Measurements from ENCODE around the gene ARHGEF39. TPM values are rescaled to one million over a fixed set of nuclear protein-coding genes. Genes with fewer than 3 reads are reported as not detected.

The ARHGEF39 gene
- total and polyA plus RNA-seq, 4 donors = 0.25 to 1.8 (median 1.2) TPM

DNA sequence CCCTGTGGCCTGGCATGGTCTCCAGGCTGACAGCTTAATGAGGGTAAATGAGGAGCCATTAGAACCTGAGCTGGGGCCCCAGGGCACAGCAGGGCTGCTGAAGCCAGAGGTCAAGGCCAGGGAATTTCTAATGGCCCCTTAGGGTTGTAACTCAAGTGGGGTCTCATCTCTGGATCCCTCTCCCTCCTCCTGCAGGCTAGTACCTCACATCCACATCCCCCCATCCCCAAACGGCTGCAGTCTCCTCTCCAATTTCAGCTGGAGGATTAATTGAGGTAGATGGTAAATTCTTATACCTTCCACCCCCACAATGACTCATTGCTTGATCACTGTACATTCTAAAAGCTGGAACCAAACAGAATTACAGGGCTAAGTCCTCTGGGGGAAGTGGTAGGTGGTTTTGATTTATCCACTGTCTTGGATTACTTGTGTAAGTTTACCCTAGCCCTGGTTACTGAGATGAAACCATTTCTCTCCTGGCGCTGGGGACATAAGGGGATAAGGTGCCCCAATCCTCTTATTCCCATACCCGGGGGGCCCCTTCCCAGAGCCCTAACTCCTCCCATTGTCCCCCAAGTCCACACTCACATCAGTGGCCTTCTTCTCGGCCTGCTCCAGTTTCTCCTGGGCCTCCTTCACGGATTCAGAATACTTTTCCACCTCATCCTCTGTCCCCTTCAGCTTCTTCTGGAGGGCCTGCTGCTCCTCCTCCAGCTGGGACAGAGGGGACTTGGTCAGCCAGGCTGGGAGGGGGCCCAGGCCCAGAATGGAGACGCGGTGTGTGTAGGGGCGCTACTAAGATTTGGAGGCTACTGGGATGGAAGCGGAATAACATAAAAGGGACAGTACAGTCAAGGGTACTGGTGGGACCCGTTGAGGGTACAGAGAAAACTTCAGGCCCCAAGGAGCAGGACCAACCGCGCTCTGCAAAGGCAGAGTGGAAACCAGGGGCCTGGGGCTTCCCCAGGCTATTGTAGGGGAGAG, 23.9 kb upstream of the ARHGEF39 start:
- Histone ChIP-seq H3K27me3 (ENCODE audit: control insufficient read depth in 1 of 2, insufficient read depth in 2 of 2, low read length in 1 of 2) (no peaks in the 10 kb centered on the region), H3K9me3 (ENCODE audit: control insufficient read depth, low read length) (no peaks in the 10 kb centered on the region), H3K4me3 (ENCODE audit: low read length in 2 of 2) (peak overlapping the region; percentile 91 to 95), H3K4me1 (ENCODE audit: control insufficient read depth in 1 of 2, insufficient read depth in 2 of 2, low read length in 2 of 2) (no peaks in the 10 kb centered on the region), H3K36me3 (ENCODE audit: control insufficient read depth in 1 of 2, insufficient read depth in 2 of 2, low read length in 1 of 2) (peaks cover 0 to 17% of the 10 kb centered on the region in 2 donors), H3K27ac (ENCODE audit: low read depth in 1 of 2, low read length in 2 of 2) (peak overlapping the region; percentile 83 to 87)
- WGBS, 2 donors = 3 to 6% methylated on average over 12 of the region's 12 CpGs
- intact Hi-C loops (cut with DNase I) = loop anchor here in 1 of 2 donors (2.0 kb wide), 1 partner anchor 28 kb away; no protein-coding TSS in a partner anchor
- ATAC-seq (ENCODE audit: low FRiP score) (no peak), DNase-seq (no peak)

DNA sequence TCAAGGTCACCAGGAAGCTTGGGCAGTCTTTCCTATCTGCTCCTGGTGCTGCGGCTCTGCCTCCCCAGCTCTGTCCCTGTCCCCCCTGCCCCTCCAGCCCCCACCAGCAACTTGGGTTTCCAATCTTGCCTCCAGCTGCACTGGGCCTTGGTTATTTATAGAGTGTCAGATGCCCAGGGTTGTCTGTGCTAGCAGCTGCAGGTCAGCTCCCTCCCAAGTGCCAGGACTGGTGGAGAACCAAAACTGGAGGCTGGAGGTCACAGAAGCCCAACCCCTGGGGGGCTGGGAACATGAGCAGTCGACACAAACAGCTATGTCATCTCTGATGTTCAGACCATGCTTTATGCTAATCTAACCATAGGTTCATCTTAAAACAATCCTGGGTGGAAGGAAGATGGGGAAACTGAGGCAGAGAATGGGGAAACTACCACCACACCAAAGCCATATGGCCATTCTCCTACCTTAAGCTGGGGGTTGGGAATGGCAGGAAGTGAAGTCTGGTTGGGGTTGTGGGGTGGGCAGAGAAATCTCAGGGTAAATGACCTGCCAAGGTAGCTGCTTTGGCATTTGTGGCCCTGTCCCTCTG, 23.1 kb upstream of the ARHGEF39 start:
- Histone ChIP-seq H3K27me3 (ENCODE audit: control insufficient read depth in 1 of 2, insufficient read depth in 2 of 2, low read length in 1 of 2) (no peaks in the 10 kb centered on the region), H3K4me3 (ENCODE audit: low read length in 2 of 2) (peak overlapping the region; percentile 91 to 95), H3K4me1 (ENCODE audit: control insufficient read depth in 1 of 2, insufficient read depth in 2 of 2, low read length in 2 of 2) (no peaks in the 10 kb centered on the region), H3K27ac (ENCODE audit: low read depth in 1 of 2, low read length in 2 of 2) (peak overlapping the region in 1 of 2 donors; percentile 87), H3K9me3 (ENCODE audit: control insufficient read depth, low read length) (no peaks in the 10 kb centered on the region), H3K36me3 (ENCODE audit: control insufficient read depth in 1 of 2, insufficient read depth in 2 of 2, low read length in 1 of 2) (peaks cover 0 to 22% of the 10 kb centered on the region in 2 donors)
- intact Hi-C loops (cut with DNase I) = loop anchor here (2.0 kb wide), 2 partner anchors 27 to 41 kb away; no protein-coding TSS in a partner anchor
- ATAC-seq (ENCODE audit: low FRiP score) (no peak), DNase-seq (no peak)
- WGBS, 2 donors = 3 to 7% methylated on average over 2 of the region's 2 CpGs

DNA sequence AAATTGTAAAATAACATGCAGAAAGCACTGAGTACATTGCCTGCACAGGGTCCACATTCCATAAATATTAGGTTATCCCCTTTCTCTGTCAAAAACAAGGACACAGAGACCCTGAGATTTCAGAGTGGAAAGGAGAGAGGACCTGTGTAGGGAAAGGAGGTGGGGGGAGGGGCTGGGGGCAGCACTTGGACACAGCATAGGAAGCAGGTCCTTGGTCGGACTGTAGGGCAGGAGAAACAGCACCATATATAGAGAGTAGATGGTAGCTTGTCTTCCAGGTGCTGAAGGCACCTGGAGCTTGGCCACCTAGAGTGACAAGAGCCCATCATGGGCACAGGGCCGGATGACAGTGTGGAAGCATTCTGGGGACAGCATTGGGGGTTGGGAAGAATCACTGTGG, 22.3 kb upstream of the ARHGEF39 start:
- H3K36me3 ChIP-seq (ENCODE audit: control insufficient read depth in 1 of 2, insufficient read depth in 2 of 2, low read length in 1 of 2) = peaks cover 0 to 26% of the 10 kb centered on the region in 2 donors
- DNase-seq (no peak), ATAC-seq (ENCODE audit: low FRiP score) (no peak)
- peak overlapping the region; percentile 91 to 95 for H3K4me3 ChIP-seq (ENCODE audit: low read length in 2 of 2)
- no peaks in the 10 kb centered on the region for H3K9me3 ChIP-seq (ENCODE audit: control insufficient read depth, low read length)
- H3K27ac ChIP-seq (ENCODE audit: low read depth in 1 of 2, low read length in 2 of 2) = peak overlapping the region in 1 of 2 donors; percentile 6
- no peaks in the 10 kb centered on the region for H3K4me1 ChIP-seq (ENCODE audit: control insufficient read depth in 1 of 2, insufficient read depth in 2 of 2, low read length in 2 of 2)
- WGBS, 2 donors = 4 to 11% methylated on average over 2 of the region's 2 CpGs
- intact Hi-C loops (cut with DNase I) = loop anchor here in 1 of 2 donors (2.0 kb wide), 1 partner anchor 41 kb away; no protein-coding TSS in a partner anchor
- no peaks in the 10 kb centered on the region for H3K27me3 ChIP-seq (ENCODE audit: control insufficient read depth in 1 of 2, insufficient read depth in 2 of 2, low read length in 1 of 2)

DNA sequence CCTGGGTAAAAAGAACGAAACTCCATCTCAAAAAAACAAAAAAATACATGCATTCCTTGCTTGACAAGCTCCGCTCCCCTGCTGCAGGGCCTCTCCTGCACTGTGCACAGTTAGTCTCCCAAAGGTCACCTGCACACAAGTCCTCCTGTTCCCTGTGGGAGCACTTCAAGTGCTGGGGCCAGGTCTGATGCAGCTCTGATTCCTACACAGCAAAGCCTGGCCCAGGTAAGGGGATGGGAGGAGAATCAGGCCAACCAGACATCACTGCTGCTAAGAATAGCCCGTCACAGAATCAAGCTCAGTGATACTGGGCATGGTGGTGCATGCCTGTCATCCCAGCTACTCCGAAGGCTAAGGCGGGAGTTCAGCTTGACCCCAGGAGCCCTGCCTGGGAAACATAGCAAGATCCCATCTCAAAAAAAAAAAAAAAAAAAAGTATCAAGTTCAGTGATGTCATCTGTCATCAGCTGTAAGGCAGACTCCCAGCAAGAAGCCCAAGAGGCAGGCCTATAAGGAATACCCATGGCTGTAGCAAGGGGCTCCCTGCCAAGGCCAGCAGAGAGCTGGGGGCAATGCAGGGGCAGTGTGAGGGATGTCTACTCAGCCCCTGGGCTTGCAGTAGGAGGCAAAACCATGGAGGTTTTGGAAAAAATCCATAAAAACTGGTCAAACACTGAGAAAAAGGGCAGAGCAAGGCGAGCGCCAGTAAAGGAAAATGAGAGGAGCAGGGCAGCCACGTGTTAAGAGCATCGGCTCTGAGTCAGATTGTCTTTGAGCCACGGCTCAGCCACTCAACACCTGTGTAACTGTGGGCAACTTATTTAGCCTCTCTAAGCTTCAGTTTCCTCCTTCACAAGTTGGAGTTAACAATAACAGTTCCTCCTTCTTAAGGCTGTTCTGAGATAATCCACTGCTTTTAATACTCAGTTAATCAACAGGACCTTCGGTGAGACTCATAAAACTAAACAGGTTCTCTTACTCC, 21.5 kb upstream of the ARHGEF39 start:
- H3K27me3 ChIP-seq (ENCODE audit: control insufficient read depth in 1 of 2, insufficient read depth in 2 of 2, low read length in 1 of 2) = no peaks in the 10 kb centered on the region
- DNase-seq (no peak), ATAC-seq (ENCODE audit: low FRiP score) (no peak)
- H3K27ac ChIP-seq (ENCODE audit: low read depth in 1 of 2, low read length in 2 of 2) = peak overlapping the region; percentile 23 to 65
- peaks cover 0 to 26% of the 10 kb centered on the region in 2 donors for H3K36me3 ChIP-seq (ENCODE audit: control insufficient read depth in 1 of 2, insufficient read depth in 2 of 2, low read length in 1 of 2)
- intact Hi-C loops (cut with DNase I) = loop anchor here in 1 of 2 donors (2.0 kb wide), 1 partner anchor 42 kb away; no protein-coding TSS in a partner anchor
- no peaks in the 10 kb centered on the region for H3K9me3 ChIP-seq (ENCODE audit: control insufficient read depth, low read length)
- 5 to 9% methylated on average over 11 of the region's 11 CpGs for WGBS, 2 donors
- H3K4me1 ChIP-seq (ENCODE audit: control insufficient read depth in 1 of 2, insufficient read depth in 2 of 2, low read length in 2 of 2) = no peaks in the 10 kb centered on the region
- H3K4me3 ChIP-seq (ENCODE audit: low read length in 2 of 2) = peak overlapping the region; percentile 91 to 95

DNA sequence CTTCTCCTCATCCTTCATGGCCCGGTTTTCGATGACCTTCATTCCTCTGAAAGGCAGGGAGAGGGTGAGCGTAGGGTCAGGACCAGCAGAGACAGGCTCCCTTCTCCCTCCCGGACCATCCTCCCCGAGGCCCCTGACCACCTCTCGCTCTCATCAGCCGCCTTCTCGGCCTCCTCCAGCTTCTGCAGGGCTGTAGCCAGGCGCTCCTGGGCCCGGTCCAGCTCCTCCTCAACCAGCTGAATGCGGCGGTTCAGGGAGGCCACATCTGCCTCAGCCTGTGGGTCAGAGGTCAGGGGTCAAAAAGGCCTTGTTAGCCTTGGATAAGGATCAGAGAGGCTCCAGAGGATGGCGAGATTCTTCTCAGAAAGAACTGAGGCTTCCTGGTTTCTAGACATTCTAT, 20.5 kb upstream of the ARHGEF39 start:
- intact Hi-C loops (cut with DNase I) = no loop called here
- peak overlapping the region; percentile 6 to 7 for H3K4me3 ChIP-seq (ENCODE audit: low read length in 2 of 2)
- H3K36me3 ChIP-seq (ENCODE audit: control insufficient read depth in 1 of 2, insufficient read depth in 2 of 2, low read length in 1 of 2) = peaks cover 0 to 26% of the 10 kb centered on the region in 2 donors
- H3K27me3 ChIP-seq (ENCODE audit: control insufficient read depth in 1 of 2, insufficient read depth in 2 of 2, low read length in 1 of 2) = no peaks in the 10 kb centered on the region
- WGBS, 2 donors = 16 to 29% methylated on average over 13 of the region's 13 CpGs
- H3K4me1 ChIP-seq (ENCODE audit: control insufficient read depth in 1 of 2, insufficient read depth in 2 of 2, low read length in 2 of 2) = no peaks in the 10 kb centered on the region
- no peak for ATAC-seq (ENCODE audit: low FRiP score)
- no peaks in the 10 kb centered on the region for H3K9me3 ChIP-seq (ENCODE audit: control insufficient read depth, low read length)
- peak overlapping the region in 1 of 2 donors; percentile 66 for H3K27ac ChIP-seq (ENCODE audit: low read depth in 1 of 2, low read length in 2 of 2)
- peak in 1 of 2 donors; percentile 72 for DNase-seq

DNA sequence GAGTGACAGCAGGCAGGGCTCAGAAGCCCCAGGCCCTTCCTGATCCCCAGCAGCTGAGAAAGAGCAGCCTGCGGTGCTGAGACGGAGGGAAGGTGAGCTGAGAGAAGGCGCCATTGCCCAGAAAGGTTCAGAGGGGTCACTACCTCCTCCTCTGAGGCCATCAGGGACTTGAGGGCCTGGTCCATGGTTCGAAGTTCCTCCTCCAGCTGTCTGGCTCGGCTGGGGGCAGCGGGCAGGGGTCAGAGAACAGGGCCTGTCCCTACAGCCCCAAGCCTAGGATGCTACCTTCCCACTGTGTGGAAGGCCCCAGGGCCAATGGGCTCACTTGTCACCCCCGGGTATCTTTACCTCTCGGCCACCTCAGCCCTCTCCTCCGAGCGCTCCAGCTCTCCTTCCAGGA, 19.9 kb upstream of the ARHGEF39 start:
- ATAC-seq (ENCODE audit: low FRiP score) = no peak
- WGBS, 2 donors = 59 to 64% methylated on average over 10 of the region's 10 CpGs
- Histone ChIP-seq H3K4me3 (ENCODE audit: low read length in 2 of 2) (peak overlapping the region; percentile 6 to 7), H3K4me1 (ENCODE audit: control insufficient read depth in 1 of 2, insufficient read depth in 2 of 2, low read length in 2 of 2) (no peaks in the 10 kb centered on the region), H3K9me3 (ENCODE audit: control insufficient read depth, low read length) (no peaks in the 10 kb centered on the region), H3K27ac (ENCODE audit: low read depth in 1 of 2, low read length in 2 of 2) (peak overlapping the region in 1 of 2 donors; percentile 66), H3K27me3 (ENCODE audit: control insufficient read depth in 1 of 2, insufficient read depth in 2 of 2, low read length in 1 of 2) (no peaks in the 10 kb centered on the region), H3K36me3 (ENCODE audit: control insufficient read depth in 1 of 2, insufficient read depth in 2 of 2, low read length in 1 of 2) (peaks cover 0 to 26% of the 10 kb centered on the region in 2 donors)
- intact Hi-C loops (cut with DNase I) = no loop called here
- DNase-seq = no peak

DNA sequence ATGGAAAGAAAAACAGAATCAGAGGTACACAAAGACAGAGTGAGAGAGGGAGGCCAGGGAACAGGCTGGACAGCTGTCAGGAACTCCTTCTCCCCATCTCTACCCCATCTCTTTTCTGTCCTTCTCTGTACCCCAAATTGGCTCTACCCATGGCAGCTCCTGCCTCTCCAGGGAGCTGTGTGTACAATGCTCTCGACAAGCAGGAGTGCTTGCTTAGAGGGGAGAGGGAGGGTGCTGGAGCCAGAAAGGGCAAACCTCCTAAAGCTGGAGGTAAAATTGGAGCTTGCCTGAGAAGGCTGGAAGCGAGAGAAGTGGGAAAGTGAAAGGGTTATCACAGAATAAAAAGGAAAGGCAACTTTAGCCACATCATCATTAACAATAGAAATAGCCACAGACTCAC, 18.3 kb upstream of the ARHGEF39 start:
- Histone ChIP-seq H3K4me1 (ENCODE audit: control insufficient read depth in 1 of 2, insufficient read depth in 2 of 2, low read length in 2 of 2) (no peaks in the 10 kb centered on the region), H3K36me3 (ENCODE audit: control insufficient read depth in 1 of 2, insufficient read depth in 2 of 2, low read length in 1 of 2) (peaks cover 0 to 26% of the 10 kb centered on the region in 2 donors), H3K27ac (ENCODE audit: low read depth in 1 of 2, low read length in 2 of 2) (peak overlapping the region in 1 of 2 donors; percentile 59), H3K27me3 (ENCODE audit: control insufficient read depth in 1 of 2, insufficient read depth in 2 of 2, low read length in 1 of 2) (no peaks in the 10 kb centered on the region), H3K9me3 (ENCODE audit: control insufficient read depth, low read length) (no peaks in the 10 kb centered on the region), H3K4me3 (ENCODE audit: low read length in 2 of 2) (no peak overlapping the region)
- ATAC-seq (ENCODE audit: low FRiP score) (no peak), DNase-seq (no peak)
- intact Hi-C loops (cut with DNase I) = no loop called here
- 7 to 16% methylated on average over 2 of the region's 2 CpGs for WGBS, 2 donors
